ENCODE data around the gene KIAA0232. TPM values are rescaled to one million over a fixed set of nuclear protein-coding genes. Genes with fewer than 3 reads are reported as not detected.

Gene KIAA0232
- polyA plus RNA-seq, 1 donor (not counting 4 experiments of a cell fraction or from before 2014, with no cell fraction given) = 10.0 TPM

GRCh38 chr4:6912441-6912840, 129.9 kb downstream of the KIAA0232 start:
- TF ChIP-seq CTCF (optimal IDR thresholded peaks at IDR 0.05 in 1 of 3, IDR thresholded peaks at IDR 0.05 in 1 of 3, conservative IDR thresholded peaks at IDR 0.05 in 1 of 3; ENCODE audit: extremely low read depth in 1 of 3, insufficient read depth in 2 of 3, low read length in 3 of 3) (no peak), EZH2 (IDR thresholded peaks at IDR 0.05; ENCODE audit: low read length) (no peak)
- H3K27ac ChIP-seq (ENCODE audit: control insufficient read depth, insufficient read depth, low read length) = no peak overlapping the region
- H3K27me3 ChIP-seq (ENCODE audit: control insufficient read depth, extremely low read depth, insufficient read depth, low read length) = peaks cover 2% of the 10 kb centered on the region
- H3K9me3 ChIP-seq (ENCODE audit: control insufficient read depth, low read depth, low read length) = no peaks in the 10 kb centered on the region
- H3K79me2 ChIP-seq (ENCODE audit: control insufficient read depth, insufficient read depth, low read length) = no peaks in the 10 kb centered on the region
- H3K4me2 ChIP-seq (ENCODE audit: control insufficient read depth, extremely low read depth, insufficient read depth, low read depth, low read length) = no peak overlapping the region
- H2AFZ ChIP-seq (ENCODE audit: control insufficient read depth, low read length) = no peak overlapping the region
- H3K36me3 ChIP-seq (ENCODE audit: control insufficient read depth in 2 of 2, extremely low read depth in 1 of 2, insufficient read depth in 2 of 2, low read length in 2 of 2) = no peaks in the 10 kb centered on the region
- no peaks in the 10 kb centered on the region for H4K20me1 ChIP-seq (ENCODE audit: control insufficient read depth, extremely low read depth, insufficient read depth, low read length)
- no peak overlapping the region for H3K9ac ChIP-seq (ENCODE audit: control insufficient read depth, extremely low read depth, insufficient read depth, low read length)
- H3K4me1 ChIP-seq (ENCODE audit: control insufficient read depth, extremely low read depth, insufficient read depth, low read length) = peaks cover 24% of the 10 kb centered on the region
- FAIRE-seq (no peak), DNase-seq (ENCODE audit: low read depth, low spot score) (no peak)
- no peak overlapping the region for H3K4me3 ChIP-seq (ENCODE audit: control insufficient read depth in 2 of 3, extremely low read depth in 1 of 3, insufficient read depth in 2 of 3, low read depth in 1 of 3, low read length in 3 of 3)
- dilution Hi-C loops (cut with MboI; ENCODE audit: extremely low pct_ligation_motif_present, low sequenced_read_pairs) = no loop called here
- H3K9me1 ChIP-seq (ENCODE audit: control insufficient read depth, extremely low read depth, insufficient read depth, low read length) = no peaks in the 10 kb centered on the region

DNA sequence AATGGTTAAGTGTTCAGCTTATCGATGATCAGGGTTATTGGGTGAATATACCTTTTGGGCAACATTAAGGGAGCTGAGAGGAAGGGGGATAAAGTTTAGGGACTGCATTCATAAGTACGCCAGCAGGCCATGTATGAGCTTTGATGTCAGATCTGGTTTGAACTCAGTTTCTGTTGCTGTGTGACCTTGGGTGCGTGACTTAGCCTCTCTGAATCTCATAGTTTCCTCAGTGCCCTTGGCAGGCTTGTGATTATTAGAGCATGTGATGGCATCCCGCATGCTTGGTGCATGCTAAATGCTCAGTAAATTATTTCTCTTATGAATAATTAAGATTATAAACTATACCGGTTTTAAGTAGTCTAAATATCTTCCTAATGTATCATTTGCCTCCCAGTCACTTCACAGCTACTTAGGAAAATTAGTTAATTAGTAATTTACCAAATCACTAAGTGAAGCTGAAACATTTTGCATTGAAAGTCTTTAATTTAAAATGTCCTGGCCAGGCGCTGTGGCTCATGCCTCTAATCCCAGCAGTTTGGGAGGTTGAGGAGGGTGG, 130.9 kb downstream of the KIAA0232 start:
- Histone ChIP-seq H3K9ac (ENCODE audit: control insufficient read depth, extremely low read depth, insufficient read depth, low read length) (no peak overlapping the region), H3K36me3 (ENCODE audit: control insufficient read depth in 2 of 2, extremely low read depth in 1 of 2, insufficient read depth in 2 of 2, low read length in 2 of 2) (no peaks in the 10 kb centered on the region), H3K4me1 (ENCODE audit: control insufficient read depth, extremely low read depth, insufficient read depth, low read length) (peaks cover 22% of the 10 kb centered on the region), H3K9me1 (ENCODE audit: control insufficient read depth, extremely low read depth, insufficient read depth, low read length) (no peaks in the 10 kb centered on the region), H3K4me2 (ENCODE audit: control insufficient read depth, extremely low read depth, insufficient read depth, low read depth, low read length) (no peak overlapping the region), H3K4me3 (ENCODE audit: control insufficient read depth in 2 of 3, extremely low read depth in 1 of 3, insufficient read depth in 2 of 3, low read depth in 1 of 3, low read length in 3 of 3) (no peak overlapping the region), H3K9me3 (ENCODE audit: control insufficient read depth, low read depth, low read length) (no peaks in the 10 kb centered on the region), H3K79me2 (ENCODE audit: control insufficient read depth, insufficient read depth, low read length) (no peaks in the 10 kb centered on the region), H3K27ac (ENCODE audit: control insufficient read depth, insufficient read depth, low read length) (no peak overlapping the region), H3K27me3 (ENCODE audit: control insufficient read depth, extremely low read depth, insufficient read depth, low read length) (no peaks in the 10 kb centered on the region), H2AFZ (ENCODE audit: control insufficient read depth, low read length) (no peak overlapping the region), H4K20me1 (ENCODE audit: control insufficient read depth, extremely low read depth, insufficient read depth, low read length) (no peaks in the 10 kb centered on the region)
- no peak for DNase-seq (ENCODE audit: low read depth, low spot score)
- dilution Hi-C loops (cut with MboI; ENCODE audit: extremely low pct_ligation_motif_present, low sequenced_read_pairs) = no loop called here
- no peak for FAIRE-seq
- TF ChIP-seq EZH2 (IDR thresholded peaks at IDR 0.05; ENCODE audit: low read length) (no peak), CTCF (optimal IDR thresholded peaks at IDR 0.05 in 1 of 3, IDR thresholded peaks at IDR 0.05 in 1 of 3, conservative IDR thresholded peaks at IDR 0.05 in 1 of 3; ENCODE audit: extremely low read depth in 1 of 3, insufficient read depth in 2 of 3, low read length in 3 of 3) (no peak)

All from keratinocyte (primary cell).